Measurements from ENCODE around the gene SLC6A11. TPM values are rescaled to one million over a fixed set of nuclear protein-coding genes. Genes with fewer than 3 reads are reported as not detected.

SLC6A11 gene
- total RNA-seq, 1 donor: not detected

DNA sequence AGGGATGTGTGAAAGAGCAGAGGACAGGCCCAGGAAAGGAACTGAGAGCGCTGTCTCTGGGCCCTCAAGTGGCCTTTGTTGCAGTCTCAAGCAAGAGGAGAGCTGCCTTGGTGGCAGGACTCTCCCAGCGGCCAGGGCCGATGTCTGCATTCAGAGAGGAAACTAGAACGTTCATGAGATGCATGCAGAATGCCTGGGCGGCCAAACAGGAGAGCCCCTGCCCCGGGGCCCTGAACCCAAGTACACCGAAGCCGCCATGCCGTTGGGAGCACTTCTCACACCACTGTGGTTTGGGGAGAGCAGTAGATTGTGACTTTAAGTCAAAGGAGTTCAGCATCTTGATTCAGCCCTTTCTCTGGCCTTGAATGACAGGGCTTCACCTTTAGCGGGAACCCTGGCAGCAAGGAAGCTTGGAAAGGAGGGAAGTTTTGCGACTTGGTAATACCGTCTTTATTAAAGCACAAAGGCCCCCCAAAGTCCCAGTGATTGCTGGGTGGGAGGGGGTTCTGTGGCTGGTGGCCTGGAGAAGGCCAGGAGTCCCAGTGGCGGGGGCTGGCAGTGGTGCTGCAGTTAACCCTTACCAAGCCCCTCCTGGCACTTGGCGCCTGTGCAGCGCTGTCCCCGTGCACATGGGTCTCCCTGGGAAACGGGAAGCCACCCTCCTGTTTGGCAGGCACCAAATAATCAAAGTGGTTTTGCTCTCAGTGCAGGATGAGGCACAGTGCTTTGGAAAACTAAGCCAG, 36.2 kb downstream of the SLC6A11 start:
- no peaks in the 10 kb centered on the region for H3K4me1 ChIP-seq (ENCODE audit: insufficient read depth, low read length)
- no peaks in the 10 kb centered on the region for H3K36me3 ChIP-seq (ENCODE audit: insufficient read depth, low read length)
- H3K27ac ChIP-seq (ENCODE audit: low read depth, low read length): no peak overlapping the region
- H3K79me2 ChIP-seq (ENCODE audit: insufficient read depth, low read length): no peaks in the 10 kb centered on the region
- no peak overlapping the region for H3K4me2 ChIP-seq (ENCODE audit: insufficient read depth, low read length)
- no peaks in the 10 kb centered on the region for H4K20me1 ChIP-seq (ENCODE audit: insufficient read depth, low read length)
- no peak overlapping the region for H3K4me3 ChIP-seq (ENCODE audit: insufficient read depth, low read length)
- DNase-seq (ENCODE audit: insufficient read length, low spot score, missing footprints): no peak
- H2AFZ ChIP-seq (ENCODE audit: low read length): no peak overlapping the region
- TF ChIP-seq, protein P1, sequence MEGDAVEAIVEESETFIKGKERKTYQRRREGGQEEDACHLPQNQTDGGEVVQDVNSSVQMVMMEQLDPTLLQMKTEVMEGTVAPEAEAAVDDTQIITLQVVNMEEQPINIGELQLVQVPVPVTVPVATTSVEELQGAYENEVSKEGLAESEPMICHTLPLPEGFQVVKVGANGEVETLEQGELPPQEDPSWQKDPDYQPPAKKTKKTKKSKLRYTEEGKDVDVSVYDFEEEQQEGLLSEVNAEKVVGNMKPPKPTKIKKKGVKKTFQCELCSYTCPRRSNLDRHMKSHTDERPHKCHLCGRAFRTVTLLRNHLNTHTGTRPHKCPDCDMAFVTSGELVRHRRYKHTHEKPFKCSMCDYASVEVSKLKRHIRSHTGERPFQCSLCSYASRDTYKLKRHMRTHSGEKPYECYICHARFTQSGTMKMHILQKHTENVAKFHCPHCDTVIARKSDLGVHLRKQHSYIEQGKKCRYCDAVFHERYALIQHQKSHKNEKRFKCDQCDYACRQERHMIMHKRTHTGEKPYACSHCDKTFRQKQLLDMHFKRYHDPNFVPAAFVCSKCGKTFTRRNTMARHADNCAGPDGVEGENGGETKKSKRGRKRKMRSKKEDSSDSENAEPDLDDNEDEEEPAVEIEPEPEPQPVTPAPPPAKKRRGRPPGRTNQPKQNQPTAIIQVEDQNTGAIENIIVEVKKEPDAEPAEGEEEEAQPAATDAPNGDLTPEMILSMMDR (IDR thresholded peaks at IDR 0.05; ENCODE audit: extremely low read depth, low read depth, low read length): no peak
- peaks cover 2% of the 10 kb centered on the region for H3K27me3 ChIP-seq (ENCODE audit: insufficient read depth, low read length)
- no peaks in the 10 kb centered on the region for H3K9me3 ChIP-seq (ENCODE audit: low read depth, low read length)

DNA sequence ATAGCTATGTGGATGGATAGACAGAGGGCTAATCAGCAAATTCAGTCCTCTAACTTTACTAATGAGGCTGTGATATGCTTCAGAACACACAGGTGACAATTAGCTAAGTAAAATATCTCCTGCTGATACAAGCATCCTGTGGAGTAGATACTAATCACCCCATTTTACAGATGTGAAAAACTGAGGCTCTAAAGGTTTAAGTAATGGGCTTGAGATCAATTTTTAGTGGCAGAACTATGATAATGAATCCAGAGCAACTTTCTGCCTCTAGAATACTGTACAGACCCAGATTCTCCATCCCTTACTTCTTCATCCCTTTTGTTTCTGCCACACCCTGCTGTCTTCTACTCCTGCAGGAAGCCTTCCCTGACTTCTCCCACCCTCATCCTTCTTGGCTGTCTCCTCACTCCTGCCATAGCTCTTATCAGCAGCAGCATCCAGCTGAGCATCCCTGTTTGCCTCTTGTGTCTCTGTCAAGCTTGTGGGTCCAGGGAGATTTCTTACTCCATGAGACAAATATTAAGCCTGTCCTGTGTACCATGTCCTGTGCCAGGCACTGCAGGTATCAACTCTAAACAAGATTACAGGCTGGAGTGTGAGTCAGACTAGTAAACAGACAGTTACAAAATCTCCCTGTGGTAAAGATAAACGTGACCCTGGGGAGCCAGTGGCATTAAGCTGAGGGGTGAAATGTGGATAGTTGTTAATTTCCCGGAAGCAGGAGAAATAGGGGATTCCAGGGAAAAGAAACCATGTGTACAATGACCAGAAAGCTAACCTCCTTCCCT, 39.2 kb downstream of the SLC6A11 start:
- Histone ChIP-seq H3K79me2 (ENCODE audit: insufficient read depth, low read length) (no peaks in the 10 kb centered on the region), H3K9me3 (ENCODE audit: low read depth, low read length) (no peaks in the 10 kb centered on the region), H3K27ac (ENCODE audit: low read depth, low read length) (no peak overlapping the region), H3K4me1 (ENCODE audit: insufficient read depth, low read length) (no peaks in the 10 kb centered on the region), H3K4me2 (ENCODE audit: insufficient read depth, low read length) (no peak overlapping the region), H2AFZ (ENCODE audit: low read length) (no peak overlapping the region), H3K36me3 (ENCODE audit: insufficient read depth, low read length) (no peaks in the 10 kb centered on the region), H4K20me1 (ENCODE audit: insufficient read depth, low read length) (no peaks in the 10 kb centered on the region), H3K4me3 (ENCODE audit: insufficient read depth, low read length) (no peak overlapping the region), H3K27me3 (ENCODE audit: insufficient read depth, low read length) (peaks cover 2% of the 10 kb centered on the region)
- TF ChIP-seq, protein P1 (IDR thresholded peaks at IDR 0.05; ENCODE audit: extremely low read depth, low read depth, low read length): no peak
- DNase-seq (ENCODE audit: insufficient read length, low spot score, missing footprints): no peak

DNA sequence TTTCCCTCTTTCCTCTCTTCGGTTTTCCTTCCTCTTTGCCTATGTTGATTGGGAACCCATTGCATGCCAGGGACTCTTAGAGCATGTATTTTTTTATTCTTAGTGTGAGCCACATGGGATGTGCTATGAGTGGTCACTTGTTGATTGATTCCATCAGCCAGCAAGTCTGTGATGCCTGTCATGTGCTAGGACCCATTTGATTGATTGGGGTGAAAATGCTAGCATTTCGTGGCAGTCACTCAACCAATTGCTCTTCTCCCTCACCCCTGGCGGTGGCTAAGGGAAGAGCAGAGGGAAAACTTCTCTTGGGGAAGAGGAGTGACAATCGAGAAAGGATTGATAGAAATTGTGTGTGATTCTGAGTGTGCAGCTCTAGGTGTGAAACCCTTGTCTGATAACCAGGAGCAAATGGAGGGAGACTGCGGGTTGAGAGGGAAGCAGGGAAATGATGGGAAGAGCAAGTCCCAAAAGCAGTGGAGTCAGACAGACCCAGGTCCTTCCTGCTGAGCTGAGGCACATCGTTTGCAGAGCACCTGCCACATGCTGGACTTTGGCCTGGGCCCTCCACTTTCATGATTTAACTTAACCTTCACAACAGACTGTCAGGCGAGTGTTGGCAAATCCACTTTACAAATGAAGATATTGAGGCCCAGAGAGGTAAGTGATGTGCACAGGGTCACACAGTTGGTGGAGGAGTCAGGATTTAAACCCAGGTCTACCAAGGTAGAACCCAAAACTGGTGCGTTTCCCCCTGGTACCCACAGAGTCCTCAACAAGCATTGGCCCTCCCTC, 40.0 kb downstream of the SLC6A11 start:
- H3K4me2 ChIP-seq (ENCODE audit: insufficient read depth, low read length): no peak overlapping the region
- no peaks in the 10 kb centered on the region for H3K36me3 ChIP-seq (ENCODE audit: insufficient read depth, low read length)
- no peak overlapping the region for H2AFZ ChIP-seq (ENCODE audit: low read length)
- no peaks in the 10 kb centered on the region for H3K79me2 ChIP-seq (ENCODE audit: insufficient read depth, low read length)
- no peaks in the 10 kb centered on the region for H4K20me1 ChIP-seq (ENCODE audit: insufficient read depth, low read length)
- H3K27me3 ChIP-seq (ENCODE audit: insufficient read depth, low read length): peaks cover 2% of the 10 kb centered on the region
- TF ChIP-seq, protein P1 (IDR thresholded peaks at IDR 0.05; ENCODE audit: extremely low read depth, low read depth, low read length): peak; percentile 44
- H3K9me3 ChIP-seq (ENCODE audit: low read depth, low read length): no peaks in the 10 kb centered on the region
- no peak overlapping the region for H3K4me3 ChIP-seq (ENCODE audit: insufficient read depth, low read length)
- no peaks in the 10 kb centered on the region for H3K4me1 ChIP-seq (ENCODE audit: insufficient read depth, low read length)
- no peak for DNase-seq (ENCODE audit: insufficient read length, low spot score, missing footprints)
- no peak overlapping the region for H3K27ac ChIP-seq (ENCODE audit: low read depth, low read length)
